ENCODE data around the gene PWWP2B. TPM values are rescaled to one million over a fixed set of nuclear protein-coding genes. Genes with fewer than 3 reads are reported as not detected.
A peak's percentile ranks its signal among the peaks of the same experiment; 100 is the strongest.

Gene PWWP2B
- total RNA-seq, 1 experiment from 2014 or later, result 6.7 TPM

DNA sequence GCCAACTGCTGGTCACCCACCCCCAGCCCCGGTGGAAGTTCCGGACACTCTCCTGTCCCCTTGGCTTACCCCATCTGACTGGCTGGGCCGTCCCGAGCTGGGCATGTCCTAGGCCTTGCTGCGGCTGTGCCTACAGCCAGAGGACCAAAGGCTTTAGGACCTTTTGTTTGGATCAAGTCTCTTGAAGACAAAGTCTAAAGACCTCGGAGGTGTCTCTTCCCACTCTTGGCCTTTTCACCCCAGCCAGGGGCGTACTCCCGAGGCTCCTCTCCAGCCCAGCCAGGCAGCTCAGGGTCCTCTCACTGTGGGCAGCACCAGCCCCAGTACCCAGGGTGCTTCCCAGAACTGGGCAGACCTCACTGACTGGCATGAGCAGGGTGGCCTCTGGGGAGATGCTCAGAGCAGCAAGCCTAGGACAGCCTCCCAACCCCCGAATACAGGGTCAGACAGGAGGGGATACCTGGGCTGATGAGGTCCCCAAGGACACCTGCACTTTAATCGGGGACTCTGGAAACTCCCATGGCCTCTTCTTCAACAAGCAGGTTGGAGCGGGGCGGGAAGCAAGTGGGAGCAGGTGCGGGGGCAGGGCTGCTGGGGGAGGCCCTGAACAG lies 2.7 kb upstream of the PWWP2B start:
- no peak for DNase-seq (ENCODE audit: low read depth)

DNA sequence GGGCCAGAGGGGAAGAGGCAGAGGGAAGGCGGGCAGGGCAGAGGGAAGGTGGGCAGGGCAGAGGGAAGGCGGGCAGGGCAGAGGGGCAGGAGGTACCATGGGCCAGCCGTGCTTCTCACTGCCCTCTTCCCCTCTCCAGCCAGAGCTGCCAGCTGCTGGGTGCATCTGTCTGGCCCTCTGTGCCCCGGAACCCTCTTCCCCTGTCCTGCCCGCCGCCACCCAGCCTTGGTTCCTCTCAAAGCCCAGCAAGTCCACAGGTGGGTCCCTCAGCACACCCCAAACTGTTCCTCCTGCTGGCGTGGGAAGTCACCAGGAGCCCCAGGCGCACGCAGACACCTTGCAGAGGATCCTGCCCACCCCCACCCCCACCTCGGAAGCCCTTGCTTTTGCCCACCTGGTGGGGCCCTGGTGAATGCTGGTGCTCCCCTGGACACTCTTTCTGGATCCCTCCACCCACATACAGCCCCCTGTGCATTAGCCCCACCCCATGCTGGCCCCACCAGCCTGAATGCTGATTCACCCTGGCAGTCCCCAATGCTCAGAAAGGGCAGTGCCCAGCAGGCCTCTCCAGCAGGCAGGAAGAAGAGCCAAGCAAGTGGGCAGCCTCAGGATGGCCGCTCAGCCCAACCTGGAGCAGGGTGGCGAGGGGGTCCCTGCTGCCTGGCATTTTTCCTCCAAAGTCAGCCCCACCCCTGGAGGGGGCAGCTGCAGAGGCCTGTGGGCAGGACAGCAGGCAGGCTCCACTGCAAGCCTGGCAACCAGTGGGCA lies 1.9 kb upstream of the PWWP2B start:
- DNase-seq (ENCODE audit: low read depth), result no peak

DNA sequence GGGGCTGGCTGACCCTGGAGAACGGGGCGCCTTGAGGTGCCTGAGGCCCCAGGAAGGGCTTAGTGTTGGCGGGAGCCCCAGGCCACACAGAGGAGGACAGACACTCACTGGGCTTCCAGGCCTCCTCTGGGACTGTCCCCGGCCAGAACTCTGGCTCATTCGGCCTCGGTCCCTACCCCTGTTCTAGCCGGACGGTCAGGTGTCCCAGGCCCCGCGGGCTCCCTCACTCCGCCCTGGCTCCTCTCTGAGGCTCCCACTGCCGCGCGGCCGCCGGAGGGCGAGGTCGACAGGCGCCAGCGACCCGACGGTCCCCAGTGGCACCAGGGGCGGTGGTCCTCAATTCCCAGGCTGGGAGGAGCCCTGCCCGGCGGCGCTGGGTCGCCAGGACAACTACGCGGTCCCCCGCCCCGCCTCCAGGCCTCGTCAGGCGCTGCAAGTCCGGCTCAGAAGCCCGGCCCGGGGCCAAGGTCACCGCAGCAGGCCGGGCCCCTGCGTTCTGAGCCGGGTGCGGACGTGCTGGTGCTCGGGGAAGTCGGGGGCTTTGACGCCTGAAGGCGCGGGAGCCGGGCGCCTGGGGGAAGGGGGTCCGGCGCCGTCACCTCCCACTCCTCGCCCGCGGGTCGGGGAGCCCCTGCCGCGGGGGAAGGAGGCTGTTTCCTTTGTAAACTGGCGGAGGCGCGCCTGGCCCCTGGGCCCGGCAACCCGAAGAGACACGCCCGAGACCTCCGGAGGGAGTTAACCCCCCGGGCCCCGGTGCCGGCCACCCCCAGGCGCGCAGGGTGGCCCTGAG lies 1.1 kb upstream of the PWWP2B start:
- no peak for DNase-seq (ENCODE audit: low read depth)

DNA sequence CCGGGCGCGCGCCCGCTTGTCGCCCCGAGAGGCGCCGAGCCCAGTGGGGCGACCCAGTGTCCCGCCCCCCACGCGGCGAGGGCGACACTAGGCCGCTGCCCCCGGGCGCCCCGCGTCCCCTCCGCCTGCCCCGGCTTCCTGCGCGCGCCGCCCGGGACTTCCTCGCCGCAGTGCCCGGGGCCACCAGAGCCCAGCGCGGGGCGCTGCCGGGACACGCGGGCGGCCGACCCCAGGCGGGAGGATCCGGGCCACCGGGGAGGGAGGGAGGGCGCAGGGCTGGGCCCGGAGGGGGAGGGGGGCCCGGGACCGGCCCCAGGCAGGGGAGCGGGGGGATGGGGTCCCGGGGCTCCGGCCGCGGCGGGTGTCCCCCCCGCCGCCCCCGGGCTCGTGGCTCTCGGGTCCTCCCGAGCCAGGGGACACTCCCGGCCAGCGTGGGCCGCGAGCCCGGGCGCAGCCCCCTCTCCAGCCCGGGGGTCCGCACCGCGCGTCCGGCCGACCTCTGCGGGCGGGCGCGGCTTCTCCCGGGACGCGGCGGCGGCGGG lies 435 bp upstream of the PWWP2B start:
- peak; percentile 68 for DNase-seq (ENCODE audit: low read depth)

DNA sequence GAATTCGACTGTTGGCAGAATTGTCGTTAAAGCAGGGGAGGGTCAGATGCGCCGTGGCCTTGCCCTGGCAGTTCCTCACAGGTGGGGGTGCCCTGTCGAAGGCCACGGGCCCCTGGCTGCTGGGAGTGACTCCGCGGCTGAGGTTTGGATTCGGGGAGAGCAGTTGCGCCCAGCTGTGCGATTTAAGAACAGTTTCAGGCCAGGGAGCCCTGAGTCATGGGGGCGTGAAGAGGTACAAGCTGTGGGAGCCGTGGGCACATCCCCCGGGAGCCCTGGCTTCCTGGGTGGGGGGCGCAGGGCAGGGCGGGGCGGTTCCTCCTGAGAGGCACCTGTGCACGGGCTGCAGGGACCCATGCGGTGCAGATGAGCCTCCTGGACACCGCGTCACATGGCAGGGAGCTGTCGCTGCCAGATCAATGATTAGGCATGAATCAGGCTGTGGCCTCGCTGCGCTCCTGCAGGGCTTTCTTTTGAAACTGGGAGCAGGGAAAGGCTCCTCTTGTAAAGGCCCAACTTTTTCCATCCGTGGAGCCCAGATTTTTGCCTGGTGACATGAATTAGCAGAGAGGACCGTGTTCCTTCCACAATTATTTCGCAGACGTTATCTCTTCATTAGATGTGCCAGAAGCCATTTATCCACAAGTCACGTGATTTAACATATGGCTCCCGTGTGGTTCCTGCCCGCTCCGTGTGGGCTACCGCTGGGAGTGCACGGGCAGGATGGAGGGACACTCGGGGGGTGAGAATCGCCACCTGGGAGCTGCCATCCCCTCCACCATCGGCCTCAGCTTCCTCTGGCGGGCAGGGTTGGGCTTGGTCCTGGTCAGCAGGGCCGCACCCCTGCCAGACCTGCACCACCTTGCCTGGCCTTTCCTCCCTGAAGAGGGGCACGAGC lies 918 bp downstream of the PWWP2B start:
- DNase-seq (ENCODE audit: low read depth), result peak; percentile 55

DNA sequence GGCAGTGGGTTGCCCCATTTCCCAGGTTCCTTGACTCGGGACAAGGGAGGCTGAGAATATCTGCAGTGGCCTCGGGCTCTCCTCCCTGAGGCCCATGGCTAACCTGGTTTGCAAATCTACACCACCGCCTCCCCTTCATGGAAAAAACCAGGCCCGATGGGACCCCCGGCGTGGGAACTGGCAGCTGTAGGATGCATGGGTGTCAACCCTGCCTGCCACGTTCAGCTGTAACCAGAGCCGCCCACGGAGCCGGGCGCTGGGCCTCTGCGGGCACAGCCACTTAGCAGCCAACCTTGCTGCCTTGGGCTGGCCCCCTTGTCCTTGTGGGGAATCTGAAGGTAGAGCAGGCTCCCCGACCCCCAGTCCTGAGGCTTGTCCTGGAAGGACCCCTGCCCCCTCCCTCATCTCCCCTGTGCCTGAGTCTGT lies 1.6 kb downstream of the PWWP2B start:
- no peak for DNase-seq (ENCODE audit: low read depth)

DNA sequence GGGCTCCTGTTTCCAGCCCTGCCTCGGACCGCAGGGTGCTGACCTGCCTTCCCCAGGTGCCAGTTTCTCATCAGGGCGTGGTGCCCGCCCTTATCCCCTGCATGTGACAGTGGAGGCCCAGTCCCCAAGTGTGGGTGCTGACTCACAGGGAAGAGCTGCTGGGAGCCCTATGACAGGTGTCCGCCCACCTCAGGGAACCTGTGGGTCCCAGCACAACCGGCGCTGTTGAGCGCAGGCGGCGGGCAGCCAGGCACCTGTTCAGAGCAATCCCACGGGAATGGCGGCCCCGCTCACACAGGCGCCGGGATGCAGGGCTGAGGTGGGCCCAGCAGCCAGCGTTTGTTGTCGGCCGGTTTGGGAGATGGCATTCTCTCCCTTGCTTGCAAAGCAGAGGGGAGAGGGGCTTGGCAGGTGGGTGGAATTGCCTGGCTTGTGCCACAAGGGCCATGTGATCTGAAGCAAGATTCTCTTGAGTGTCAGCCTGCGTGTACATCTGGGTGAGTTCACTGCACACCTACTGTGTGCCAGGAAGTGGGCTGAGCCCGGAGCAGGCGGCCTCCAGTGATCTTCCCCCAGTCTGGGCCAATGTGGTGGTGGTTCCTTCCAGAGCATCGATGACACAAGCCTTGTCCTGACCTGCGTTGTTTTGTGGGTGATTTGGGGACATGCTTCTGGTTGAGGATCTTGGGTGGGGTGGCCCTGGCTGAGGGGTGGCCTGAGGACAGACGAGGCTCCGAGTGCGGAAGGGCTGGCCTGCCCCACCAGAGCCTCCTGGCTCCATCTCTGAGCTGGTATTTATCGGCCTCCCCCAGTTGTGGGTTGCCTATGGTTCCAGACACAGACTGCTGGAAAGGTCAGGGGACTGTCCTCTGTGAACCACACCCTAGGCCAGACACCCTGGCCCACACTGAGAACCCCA lies 2.4 kb downstream of the PWWP2B start:
- no peak for DNase-seq (ENCODE audit: low read depth)

DNA sequence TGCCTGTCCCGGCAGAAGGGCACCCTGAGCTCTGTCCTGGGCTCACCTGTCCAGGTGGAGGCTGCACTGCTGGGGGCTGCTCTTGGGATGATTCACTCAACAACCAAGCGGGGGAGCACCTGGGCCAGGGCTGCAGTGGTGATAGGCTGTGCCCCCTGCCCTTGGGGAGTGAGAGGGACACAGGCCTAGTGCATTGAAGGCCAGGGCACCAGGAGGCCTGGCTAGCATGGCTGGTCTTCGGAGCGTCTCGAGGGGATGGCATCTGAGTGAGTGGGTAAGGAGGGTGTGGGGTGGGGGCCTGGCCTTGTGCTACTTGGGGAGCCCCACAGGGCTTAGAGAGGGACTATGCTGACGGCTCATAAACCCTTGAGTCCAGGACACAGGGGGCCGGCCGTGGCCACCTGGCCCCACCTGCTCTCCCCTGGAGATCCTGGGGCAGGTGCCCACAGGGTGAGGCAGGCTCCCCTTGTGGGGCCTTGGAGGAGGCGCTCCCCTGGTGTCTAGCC lies 3.1 kb downstream of the PWWP2B start:
- no peak for DNase-seq (ENCODE audit: low read depth)

DNA sequence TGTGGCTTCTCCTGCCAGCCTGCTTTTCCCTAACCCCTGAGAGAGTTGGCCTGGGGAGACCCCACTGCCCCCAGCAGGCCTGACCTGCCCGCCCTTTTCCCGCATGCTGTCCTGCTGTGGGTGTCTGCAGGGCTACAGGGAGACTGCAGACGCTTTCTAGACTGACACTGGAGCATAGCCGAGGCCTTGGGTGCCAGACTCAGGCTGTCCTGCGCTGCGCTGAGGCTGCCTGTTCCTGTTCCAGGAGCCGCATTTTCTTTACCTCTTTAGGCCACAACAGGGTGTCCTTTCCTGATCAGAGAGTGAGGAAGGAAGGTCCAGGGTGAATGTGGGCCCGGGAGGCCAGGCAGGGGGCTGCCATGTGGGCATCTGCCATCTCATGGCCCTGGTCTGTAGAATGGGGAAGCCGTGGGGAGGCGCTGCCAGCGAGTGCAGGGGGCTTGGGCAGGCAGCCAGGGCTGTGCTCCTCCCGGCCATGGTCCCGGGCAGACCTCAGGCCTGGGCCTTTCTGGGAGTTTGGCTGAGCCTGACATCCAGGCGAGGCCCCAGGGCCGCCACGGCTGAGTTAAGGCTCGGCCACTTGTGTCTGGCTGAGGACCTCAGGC lies 3.6 kb downstream of the PWWP2B start:
- DNase-seq (ENCODE audit: low read depth), result no peak

DNA sequence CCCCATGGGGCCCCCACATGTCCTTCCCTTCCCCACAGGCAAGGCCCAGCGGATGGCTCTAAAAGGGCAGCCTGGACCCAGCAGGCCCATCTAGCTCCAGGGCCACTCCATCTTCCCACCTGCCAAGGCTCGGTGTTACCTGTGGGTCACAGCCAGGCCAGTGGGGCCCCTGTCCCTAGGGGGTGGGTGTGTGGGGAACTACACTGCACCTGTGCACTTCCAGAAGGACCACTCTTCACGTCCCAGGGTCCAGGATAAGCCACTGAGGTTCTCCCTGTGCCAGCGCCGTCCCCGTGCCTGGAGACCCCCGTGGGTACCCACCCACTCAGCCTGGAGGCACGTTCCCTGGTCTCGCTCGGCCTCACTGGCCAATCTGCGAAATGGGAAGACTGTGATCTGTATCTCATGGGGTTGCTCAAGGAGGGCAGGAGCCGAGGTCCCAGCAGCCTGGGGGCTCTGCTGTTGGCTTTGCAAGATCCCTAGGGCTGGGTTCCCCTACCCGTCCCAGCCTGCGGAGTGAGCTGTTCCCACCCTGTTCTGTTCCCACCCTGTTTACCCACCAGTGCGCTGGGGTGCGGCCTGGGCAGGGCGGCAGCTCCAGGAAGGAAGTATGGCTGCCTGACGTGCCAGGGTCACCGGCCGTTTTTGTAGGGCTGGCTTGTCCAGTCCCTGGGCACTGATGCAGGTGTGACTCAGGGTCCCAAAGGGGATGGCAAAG lies 4.6 kb downstream of the PWWP2B start:
- no peak for DNase-seq (ENCODE audit: low read depth)

DNA sequence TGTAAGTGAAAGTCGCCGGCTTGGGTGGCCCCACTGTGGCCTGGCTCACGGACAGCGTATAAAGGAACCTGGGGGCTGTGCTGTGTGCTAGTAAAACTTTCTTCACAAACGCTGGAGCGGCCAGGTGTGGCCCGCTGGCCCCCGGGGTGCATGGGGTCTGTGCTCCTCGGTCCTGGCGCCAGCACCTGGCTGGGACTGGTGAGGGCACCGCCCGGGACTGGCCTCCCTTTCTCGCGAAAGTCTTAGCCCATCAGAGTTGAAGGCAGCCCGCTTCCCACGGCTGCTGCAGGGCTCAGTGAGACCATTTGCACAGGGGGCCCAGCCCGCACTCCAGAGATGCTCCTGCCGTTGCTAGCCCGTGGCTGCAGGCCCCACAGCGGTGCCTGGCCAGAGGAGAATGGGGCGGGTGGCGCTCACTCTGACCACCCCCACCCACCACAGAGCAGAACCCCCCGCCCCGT lies 5.8 kb downstream of the PWWP2B start:
- DNase-seq (ENCODE audit: low read depth), result no peak

DNA sequence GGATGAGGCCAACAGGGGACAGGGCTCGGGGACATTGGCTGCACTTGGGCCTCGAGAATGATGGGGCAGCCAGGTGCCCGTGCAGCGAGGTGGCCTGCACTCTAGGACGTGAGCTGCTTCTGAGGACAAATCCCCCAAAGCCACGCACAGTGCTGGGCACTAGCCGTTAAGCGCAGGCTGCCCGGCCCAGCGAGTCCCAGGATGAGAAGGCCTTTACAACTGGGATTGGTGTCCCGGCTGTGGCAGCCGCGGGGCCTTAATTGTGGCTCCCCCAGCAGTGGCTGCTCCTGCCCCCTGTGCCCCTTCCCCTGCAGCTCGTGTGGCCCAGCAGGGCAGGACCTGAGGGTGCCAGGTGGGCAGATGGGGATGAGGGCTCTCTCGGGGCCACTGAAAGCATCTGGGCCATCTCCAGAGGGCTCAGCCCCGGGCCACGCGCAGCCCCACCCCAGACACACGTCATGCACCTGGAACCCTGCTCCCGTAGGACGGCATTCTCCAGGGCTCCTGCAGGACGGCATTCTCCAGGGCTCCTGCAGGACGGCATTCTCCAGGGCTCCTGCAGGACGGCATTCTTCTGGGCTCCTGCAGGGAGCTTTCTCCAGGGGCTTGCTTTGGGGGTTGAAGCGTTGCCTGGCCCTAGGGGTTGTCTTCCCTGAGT lies 6.6 kb downstream of the PWWP2B start:
- no peak for DNase-seq (ENCODE audit: low read depth)

DNA sequence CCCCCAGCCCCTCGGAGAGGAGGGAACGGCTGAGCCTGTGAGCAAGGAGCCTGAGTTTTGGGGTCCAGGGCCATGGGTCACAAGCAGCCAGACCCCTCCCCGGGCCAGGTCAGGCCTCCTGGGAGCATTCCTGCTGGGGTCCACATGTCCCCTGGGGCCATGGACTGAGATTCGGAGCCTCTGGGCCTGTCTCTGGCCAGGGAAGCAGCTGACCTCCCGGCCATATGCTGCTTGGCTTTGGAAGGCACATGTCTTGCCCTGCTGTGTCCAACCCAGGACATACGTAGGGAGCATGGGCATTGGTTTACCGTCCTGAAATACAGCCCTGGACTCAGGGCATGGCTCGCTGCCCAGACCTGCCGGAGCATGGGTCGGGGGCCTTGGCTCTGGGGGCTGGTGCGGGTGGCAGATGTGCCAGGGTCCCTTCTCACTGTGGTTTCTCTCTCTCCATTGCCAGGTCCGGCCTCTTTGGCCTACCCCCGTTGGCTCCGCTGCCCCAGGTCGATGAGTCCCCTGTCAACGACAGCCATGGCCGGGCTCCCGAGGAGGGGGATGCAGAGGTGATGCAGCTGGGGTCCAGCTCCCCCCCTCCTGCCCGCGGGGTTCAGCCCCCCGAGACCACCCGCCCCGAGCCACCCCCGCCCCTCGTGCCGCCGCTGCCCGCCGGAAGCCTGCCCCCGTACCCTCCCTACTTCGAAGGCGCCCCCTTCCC lies 7.3 kb downstream of the PWWP2B start:
- no peak for DNase-seq (ENCODE audit: low read depth)

DNA sequence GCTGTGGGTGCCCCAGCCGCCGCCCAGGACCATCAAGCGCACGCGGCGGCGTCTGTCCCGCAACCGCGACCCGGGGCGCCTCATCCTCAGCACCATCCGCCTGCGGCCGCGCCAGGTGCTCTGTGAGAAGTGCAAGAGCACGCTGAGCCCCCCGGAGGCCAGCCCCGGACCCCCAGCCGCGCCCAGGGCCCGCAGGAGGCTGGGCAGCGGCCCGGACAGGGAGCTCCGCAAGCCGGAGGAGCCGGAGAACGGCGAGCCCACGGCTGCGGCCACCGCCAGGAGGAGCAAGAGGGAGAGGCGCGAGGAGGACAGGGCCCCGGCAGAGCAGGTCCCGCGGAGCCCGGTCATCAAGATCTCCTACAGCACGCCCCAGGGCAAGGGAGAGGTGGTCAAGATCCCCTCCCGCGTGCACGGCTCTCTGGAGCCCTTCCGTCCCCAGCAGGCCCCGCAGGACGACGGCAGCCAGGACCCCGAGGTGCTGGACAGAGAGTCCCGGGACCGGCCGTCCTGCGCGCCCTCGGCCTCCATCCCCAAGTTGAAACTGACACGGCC lies 8.0 kb downstream of the PWWP2B start:
- DNase-seq (ENCODE audit: low read depth), result no peak

DNA sequence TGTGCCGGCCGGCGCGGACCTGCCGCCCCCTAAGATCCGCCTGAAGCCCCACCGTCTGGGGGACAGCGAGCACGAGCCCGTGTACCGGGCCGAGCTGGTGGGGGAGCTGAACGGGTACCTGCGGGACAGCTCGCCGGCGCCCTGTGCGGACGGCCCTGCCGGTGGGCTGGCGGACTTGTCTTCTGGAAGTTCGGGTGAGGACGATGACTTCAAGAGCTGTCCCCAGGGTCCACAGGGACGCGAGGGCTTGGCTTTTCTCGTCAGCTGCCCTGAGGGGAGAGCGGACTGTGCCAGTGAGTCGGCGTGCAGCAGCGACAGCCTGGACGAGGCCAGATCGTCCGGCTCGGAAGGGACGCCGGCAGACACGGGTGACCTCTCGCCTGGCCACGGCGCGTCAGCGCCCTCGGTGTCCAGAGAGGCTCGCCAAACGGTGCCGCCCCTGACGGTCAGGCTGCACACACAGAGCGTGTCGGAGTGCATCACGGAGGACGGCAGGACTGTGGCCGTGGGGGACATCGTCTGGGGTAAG lies 8.5 kb downstream of the PWWP2B start:
- no peak for DNase-seq (ENCODE audit: low read depth)

DNA sequence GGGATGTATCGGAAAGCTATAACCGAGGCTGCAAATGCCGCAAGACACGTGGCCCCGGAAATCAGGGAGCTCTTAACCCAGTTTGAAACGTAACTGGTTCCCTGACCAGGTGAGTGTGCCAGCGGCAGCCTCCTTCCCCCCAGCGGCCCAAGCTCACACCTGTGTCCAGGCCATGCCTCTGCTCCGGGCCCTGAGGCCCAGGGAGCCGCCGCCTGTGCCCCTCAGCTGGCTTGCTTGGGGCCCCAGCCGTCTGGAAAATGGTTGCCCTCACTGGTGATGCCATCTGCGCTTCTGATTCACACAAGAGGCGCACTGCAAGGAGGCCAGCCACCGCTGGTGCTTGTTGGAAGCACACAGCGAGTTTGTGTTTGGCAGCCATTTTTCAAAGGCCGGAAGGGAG lies 9.2 kb downstream of the PWWP2B start:
- no peak for DNase-seq (ENCODE audit: low read depth)

DNA sequence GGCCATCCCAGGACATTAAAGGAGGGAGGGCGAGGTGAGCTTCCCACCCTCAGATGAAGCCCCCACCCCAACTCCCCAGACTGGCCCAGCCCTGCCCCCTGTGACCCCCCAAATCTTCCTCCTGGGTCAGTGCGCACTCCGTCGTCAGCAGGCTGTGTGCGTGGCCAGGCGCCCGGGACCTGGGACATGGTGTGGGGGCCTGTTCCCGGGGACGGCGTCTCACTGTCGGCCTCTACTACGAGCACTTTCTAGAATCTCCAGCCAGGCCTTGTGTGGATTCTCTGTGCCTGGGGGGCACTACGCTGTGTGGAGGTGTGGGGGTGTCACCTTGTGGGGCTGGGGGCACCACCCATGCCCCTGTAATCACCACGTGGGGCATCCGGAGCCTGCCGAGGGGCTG lies 9.8 kb downstream of the PWWP2B start:
- DNase-seq (ENCODE audit: low read depth), result no peak
